Middle frontal gyrus (tissue), 1 donor: ENCODE results near the gene PAK1.
A peak's percentile ranks its signal among the peaks of the same experiment; 100 is the strongest.
"Not testable (repeated sequence)": the region's sequence is repeated elsewhere in the genome, so short reads cannot be mapped to it uniquely, and the experiment has no call there.

ENCODE experiments used
- DNase-seq: peaks from one replicate; pipeline ENCODE4 v3.0.0-alpha.2; 2015; ENCODE audit warnings: low spot score; ENCODE audit errors: extremely low spot score

Gene PAK1

DNA sequence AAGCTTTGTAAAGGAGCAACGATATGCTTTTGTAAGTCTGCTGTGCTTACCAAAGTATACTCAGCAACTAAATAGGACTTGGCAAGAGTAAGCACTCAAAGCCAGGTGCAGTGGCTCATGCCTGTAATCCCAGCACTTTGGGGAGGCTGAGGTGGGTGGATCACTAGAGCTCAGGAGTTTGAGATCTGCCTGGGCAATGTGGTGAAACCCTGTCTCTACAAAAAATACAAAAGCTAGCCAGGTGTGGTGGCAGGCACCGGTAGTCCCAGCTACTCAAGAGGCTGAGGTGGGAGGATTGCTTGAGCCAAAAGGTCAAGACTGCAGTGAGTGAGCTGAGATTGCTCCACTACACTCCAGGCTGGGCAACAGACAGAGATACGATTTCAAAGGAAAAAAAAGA is 67.5 kb downstream of the PAK1 start:
- no peak for DNase-seq

DNA sequence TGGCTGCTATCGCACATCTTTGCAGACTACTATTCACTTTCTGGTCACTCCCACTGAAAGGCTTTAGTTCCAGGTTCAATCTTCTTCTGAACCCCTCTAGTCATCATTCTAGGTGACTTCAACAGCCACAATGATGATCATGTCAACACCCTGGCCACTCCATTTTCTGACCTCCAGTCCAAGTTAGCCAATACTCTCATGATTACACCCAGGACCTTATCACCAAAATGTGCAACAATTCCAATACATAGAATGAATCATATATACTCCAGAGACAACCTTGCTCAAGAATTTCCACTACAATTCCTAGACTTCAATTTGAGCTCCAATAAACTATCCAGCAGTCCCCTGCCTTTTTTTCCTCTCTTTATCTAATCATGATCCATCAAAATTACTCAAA is 70.7 kb downstream of the PAK1 start:
- DNase-seq, result no peak

DNA sequence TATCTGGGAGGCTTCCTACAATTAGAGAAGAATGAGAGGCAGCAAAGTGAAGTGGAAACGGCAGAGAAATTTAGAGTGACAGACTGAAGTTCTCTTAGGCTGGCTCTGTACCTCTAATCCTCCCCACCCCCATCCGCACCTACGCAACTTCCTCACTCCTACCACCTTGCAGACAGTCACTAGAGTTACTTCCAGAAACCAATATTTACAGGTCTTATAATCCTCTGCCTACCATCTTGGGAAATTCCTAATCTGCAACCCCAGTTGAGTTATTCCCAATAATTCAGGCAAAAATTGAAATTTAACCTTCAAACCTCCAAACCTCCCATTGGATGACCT is 71.7 kb downstream of the PAK1 start:
- no peak for DNase-seq

DNA sequence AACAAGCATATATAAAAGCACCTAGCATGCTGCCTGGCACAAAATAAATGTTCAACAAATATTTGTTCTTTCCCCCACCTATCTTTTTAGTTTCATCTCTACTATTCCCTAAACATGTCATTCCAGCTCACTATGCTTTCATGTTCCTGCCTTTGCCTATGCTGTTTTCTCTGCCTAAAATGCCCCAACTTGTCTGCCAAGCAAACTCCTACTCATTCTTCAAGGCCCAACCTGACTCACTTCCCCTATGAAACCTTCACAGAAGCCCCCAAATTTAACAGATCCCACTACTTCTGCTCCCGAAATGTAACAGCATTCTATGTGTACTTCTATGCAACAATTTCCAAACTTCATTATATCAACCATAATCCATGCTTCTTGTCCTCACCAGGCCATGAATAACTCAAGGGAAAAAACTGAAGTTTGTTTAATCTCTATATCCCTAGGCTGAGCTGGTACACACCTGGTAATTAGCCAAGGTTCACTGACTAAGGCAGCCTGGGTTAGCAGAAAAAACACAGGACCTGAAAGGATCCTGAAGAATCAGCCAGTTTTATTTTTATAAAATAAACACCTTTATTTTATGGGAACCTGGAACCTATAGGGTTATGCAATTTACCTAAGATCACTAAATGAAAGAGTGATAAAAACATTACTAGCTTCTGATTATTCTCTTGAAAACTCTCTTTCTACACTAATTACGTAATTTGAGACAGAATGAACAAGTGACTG is 72.2 kb downstream of the PAK1 start:
- DNase-seq, result no peak

DNA sequence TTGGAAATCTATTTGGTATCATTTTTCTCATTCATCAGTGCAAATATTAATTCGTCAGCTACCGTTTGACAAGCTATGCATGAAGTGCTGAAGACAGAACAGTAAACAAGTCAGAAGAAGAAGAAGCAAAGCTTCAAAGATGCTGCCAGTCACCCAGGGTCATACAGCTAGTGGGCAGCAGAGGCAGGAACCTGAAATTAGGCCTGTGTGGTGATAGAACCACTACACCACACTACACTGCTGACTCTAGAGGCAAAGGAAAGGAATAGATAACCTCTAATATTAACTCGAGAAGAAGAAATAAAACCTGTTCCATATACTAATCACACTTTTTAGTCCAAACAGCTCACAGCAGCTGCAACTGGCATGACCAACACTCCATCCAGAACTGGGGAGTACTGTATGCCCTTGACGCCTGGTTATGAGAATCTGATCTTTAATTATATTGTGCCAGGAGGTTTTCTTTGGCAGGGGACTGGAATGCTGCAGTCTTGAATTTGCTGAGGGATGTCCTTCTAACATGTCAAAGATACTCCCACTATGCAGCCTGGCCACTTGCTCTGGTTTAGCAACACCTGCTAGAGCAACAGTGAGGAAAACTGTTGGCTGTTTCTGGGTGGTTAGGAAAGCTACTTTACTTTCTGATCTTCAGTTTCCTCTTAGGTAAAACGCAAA is 73.0 kb downstream of the PAK1 start:
- no peak for DNase-seq

DNA sequence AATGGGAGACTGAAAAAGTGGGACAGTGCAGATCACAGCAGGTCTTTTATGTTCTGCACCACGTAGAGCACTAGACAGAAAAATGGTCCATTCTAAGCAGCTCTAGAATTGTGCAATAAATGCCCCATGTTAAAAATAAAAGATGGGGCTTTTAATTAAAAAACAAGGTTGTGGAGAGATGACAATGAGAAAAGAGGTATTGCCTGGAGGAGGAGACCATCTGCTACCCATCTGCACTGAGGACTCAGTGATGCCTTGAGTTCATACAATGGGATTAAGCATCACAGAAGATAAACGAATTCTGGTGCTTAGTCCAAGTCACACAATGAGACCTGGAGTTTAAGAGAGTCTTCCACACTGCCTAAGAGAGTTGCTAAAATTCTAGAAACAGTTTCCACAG is 73.6 kb downstream of the PAK1 start:
- DNase-seq, result no peak

DNA sequence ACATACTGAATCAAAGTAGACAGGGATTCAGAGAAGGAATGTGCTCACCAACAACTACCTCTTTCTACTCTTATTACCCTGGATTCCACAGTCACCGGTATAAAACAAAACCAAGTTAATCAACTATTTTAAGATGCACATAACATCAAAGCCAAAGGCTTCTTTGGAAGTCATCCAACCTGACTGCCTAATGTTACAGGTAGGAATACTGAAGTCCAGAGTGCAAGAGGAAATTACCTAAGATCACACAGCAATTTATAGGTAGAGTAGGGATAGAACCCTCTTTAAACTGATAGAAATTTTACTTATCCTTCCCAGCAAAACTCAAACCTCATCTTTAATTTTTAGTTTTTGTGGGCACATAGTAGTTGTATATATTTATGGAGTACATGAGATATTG is 76.3 kb downstream of the PAK1 start:
- DNase-seq, result no peak

DNA sequence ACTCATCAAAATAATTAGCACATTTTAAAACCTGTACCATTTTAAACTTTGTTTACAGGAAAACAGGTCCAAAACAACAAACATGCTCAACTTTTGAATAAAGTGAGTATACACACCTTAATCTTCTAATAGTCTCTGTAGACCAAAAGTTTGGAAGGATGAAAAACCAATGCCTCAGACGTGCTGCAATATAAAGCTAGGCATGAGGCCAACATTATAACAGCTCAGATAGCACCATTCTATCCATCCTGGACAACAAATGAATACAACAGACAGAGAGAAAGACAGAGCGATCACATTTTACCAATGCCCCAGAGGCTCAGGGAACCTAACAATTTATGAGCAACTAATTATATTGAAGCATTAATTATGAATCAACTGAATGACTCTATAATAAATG is 77.0 kb downstream of the PAK1 start:
- no peak for DNase-seq

DNA sequence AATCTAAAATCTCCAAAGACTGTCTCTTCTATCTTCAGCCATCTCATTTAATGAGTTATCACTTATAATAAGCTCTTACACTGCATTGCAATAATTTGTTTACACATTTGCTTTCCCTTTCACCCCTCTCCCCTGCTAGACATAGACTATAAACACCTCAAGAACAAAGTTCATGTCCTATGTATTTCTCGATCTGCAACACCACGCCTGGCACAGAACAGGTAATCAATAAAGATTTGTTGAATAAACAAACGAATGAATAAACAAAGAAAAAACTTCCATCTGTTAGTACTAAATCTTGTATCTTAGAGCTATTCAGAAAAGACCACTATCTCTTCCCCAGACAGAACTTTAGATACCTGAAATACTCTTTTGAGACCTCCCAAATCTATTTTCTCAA is 77.6 kb downstream of the PAK1 start:
- DNase-seq, result no peak

DNA sequence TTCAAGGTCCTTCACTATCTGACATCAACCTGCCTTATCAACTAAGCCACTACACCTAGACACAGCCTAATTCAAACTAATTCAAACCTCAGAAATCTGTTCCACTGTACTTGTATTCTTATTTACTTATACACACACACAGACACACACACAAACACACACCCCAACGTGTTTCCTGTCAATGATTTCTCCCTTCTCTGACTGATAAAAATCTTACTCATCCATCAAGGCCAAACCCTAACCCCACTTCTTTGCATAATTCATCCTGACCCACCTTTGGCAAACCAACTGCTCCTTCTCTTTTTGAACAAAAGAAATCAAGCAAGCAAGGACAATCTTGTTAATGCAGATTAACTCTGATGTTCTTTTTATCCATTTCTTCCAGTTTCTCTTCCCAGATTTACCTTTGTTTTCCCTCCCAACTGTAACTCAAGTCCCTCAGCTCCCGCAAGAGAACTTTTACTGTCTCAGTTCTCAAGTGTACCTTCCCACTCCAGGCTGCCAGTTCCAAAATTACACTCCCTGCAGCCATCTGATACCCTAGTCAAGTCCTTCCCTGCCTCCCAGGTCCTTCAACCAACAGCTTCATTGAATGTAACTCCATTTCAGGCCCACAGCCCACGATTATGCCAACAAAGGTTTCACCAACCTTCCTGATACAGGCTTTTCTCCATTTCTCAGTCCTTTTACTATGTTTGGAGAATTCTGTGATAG is 78.3 kb downstream of the PAK1 start:
- no peak for DNase-seq

DNA sequence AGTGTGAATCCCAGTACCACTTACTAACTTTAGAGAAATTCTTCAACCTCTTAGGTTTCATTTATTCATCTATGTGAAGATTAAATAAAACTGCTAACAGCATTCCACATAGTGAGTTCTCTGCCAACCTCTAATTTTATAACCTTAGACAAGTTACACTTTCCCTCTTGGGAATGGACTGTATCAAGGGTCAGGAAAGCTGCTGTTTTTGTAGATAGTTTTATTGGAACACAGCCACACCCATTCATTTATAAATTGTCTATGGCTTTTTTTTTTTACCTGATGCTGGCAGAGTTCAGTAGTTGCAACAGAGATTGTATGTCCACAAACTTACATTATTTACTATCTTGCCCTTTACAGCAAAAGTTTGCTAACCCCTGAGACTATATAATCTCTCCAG is 81.1 kb downstream of the PAK1 start:
- DNase-seq, result no peak

DNA sequence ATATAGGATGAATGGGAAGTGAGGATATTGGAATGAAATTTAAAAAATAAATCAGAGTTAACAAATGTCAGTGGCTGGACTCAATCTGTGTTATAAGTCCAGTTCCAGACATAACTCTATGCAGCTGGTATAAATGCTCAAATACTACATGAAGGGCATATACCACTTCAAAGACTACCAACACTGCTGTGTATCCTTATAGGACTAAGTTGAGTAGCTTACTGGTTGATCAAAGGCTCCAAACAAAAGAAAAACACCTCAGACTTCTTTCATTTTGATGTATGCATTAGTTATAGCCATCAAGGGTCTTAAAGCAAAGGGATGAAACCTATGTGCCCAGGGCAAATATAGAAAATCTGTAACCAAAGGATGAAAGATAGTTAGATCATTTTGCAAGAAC is 86.2 kb downstream of the PAK1 start:
- DNase-seq, result no peak

DNA sequence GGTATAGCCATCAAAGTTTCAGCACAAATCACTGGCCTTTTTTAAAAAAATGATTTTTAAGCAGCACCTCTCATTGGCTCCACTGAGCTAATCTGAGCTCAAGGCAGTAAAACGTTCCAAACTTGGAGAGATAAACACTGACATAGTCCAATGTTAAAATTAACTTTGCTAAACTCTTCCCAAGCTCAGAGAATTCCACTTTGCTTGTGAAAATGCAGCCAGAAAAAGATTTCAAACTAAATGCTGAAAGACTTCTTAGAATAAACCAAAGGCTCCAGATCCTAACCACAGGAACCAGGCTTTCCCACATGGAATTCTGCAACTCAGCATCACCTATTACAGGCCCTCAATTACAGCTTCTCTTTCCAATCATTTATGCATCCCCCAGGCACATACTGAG is 87.7 kb downstream of the PAK1 start:
- peak; percentile 52 for DNase-seq

DNA sequence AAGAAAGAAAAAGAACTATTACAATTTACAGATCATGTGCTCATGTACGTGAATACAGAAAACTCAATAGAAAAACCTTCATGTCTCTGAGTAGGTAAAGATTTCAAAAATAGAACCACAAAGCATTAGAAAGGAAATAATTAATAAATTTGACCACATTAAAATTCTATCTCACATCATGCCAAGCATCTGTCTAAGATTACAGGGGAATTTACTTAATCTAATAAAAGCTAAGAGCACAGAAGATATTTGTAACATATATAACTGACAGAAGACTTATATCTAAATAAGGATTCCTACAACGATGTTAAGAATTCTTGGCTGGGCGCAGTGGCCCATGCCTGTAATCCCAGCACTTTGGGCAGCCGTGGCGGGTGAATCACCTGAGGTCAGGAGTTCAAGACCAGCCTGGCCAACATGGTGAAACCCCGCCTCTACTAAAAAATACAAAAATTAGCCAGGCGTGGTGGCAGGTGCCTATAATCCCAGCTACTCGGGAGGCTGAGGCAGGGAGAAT is 88.6 kb downstream of the PAK1 start:
- DNase-seq, result not testable (repeated sequence)

DNA sequence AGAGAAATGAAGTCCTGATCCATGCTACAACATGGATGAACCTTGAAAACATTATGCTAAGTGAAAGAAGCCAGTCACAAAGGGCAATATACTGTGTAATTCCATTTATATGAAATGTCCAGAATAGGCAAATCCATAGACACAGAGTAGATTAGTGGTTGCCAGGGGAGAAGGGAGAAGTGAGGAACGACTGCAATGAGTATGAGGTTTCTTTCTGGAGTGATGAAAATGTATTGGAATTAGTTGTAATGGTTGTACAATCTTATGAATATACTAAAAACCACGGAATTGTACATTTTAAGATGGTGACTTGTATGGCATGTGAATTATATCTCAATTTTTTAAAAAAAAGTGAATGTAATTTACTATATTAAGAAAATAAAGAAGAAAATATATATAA is 89.3 kb downstream of the PAK1 start:
- no peak for DNase-seq

DNA sequence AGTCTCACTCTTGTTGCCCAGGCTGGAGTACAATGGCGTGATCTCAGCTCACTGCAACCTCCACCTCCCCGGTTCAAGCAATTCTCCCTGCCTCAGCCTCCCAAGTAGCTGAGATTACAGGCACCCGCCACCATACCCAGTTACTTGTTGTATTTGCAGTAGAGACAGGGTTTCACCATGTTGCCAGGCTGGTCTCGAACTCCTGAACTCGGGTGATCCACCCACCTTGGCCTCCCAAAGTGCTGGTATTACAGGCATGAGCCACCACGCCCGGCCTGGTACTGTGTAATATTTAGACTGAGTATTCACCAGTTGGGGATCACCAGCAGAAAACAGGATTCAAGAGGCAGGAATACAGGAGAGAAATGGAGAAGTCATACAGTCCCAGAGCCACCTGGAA is 90.5 kb downstream of the PAK1 start:
- not testable (repeated sequence) for DNase-seq

DNA sequence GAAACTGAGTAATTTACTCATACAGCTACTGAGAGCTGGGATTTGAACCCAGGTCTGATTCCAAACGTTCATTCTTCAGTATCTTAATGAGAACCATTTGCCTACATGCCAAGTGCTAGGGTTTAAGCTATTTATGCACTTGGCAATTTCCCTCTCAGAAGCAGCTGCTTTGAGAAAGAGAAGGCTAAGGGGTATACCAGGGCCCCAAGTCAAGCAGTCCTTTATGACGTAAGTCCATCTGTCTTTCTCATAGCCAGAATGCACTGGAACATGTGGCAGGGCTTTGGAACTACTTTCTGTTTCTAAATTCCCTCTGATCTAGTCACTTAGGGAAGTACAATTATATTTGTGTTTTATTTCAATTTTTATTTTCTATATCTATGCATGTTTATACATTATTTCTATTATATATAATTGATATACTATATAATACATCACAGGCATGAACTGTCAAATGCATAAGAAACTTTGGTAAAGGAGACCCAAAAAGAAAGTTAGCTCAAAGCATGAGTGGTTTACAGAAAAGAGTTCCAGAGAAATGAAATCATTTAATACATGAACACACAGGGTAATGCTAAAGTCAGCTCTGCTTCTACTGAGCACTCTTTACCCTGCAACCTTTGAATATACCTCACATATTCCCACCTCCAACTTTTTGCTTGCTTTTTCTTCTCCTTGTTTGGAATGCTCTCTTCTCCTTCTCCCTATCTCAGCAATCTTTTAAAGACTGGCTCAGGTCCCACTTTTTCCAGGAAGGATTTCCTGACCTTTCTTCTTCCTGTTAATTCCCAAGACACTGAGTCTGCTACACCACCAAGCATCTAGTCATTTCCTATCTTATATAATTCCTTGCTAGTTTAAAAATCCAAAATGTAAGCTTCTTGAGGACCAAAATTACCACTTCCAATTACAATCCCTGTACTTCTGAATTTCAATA is 91.9 kb downstream of the PAK1 start:
- DNase-seq, result no peak

DNA sequence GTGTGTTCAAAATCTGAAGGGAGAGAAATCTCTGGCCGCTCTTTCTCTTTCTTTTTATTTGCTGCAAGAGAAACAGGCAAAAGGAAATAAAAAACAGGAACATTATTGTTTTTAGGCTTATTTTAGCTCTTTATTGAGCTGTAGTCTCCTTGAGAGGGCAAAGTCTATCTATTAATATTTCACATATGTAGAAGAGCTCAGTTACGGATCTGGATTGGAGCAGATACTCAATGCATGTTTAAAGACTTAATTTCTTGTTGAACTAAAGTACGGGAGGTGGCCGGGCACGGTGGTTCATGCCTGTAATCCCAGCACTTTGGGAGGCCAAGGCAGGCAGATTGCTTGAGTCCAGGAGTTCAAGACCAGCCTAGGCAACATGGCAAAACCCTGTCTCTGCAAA is 94.0 kb downstream of the PAK1 start:
- DNase-seq, result no peak

DNA sequence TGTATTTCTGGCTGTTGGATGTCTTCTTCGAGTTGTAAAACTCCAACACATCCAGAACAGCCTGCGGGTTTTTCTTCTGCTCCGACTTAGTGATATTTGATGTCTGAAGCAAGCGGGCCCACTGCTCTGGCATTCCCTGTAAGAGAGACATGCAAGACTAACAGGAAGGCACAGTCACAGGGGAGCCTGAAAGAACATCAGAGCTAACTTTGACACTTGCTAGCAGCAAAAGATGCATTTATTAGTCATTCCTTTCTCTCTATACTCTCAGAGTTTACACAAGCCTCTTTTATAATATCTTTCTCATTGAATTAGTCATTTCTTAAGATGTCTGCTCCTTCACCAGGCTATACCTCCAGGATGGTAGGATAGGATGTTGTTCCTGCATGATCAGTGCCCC is 94.6 kb downstream of the PAK1 start:
- DNase-seq, result no peak

DNA sequence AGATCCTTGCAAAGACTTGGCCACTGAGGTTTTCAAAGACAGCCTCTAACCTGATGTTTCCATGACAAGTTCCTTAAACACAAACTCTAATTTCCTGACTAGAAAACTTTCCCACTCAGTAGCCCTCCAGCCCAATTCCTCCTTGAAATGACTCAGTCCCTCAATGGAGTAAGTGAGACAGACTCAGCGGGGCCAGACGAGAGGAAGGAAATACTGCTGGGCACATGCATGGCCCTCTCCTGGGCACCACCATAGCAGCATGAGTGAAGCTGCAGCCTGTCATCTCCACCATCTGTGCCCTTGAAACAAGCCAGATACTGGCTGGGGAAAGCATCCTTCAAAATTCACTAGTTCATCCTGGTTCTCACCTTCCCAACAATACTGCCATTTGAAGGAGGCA is 96.2 kb downstream of the PAK1 start:
- DNase-seq, result no peak

DNA sequence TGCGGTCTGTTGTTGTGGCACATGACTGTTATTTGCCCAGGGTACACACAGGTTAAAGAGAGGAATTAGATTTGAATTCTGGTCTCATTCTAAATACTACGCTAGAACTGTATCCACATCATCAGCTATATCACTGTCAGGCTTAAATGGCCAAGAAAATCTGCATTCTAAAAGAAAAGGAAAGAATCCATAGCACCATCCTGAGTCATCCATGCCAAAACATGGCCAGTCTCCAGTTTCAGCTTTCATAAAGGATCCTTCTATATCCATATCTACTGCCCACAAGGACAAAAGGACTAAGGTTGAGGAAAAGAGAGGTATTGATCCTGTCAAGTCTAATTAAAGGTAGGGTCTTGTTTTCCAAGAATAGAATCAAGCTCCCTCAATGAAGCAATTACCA is 98.8 kb downstream of the PAK1 start:
- DNase-seq, result no peak
